Measurements from ENCODE around the gene SLC22A23. TPM values are rescaled to one million over a fixed set of nuclear protein-coding genes. Genes with fewer than 3 reads are reported as not detected.
"Not testable (repeated sequence)": the region's sequence is repeated elsewhere in the genome, so short reads cannot be mapped to it uniquely, and the experiment has no call there.

The SLC22A23 gene
- total RNA-seq, 2 donors from 2014 or later = 85.7 to 89.5 TPM

DNA sequence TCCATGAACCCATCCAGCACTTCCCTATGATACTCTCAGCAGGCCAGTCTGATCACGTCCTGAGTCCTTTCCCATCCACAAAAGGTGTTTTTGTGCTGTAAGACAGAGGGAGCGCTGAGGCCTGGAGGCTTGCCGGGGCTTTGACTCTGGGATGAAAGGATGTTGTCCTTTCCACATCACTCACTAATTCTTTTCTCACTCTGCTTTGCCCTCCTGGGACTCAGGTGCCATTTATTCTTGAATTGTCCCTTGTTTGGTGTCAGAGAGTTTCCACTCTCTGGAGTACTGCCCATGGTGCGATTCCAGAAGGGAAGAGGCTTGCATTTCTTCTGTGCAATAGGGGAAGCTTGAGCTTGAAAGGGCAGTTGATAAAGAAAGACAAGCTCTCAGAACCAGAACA, 214.1 kb downstream of the SLC22A23 start:
- H3K36me3 ChIP-seq = no peaks in the 10 kb centered on the region
- H3K4me3 ChIP-seq = no peak overlapping the region
- no peaks in the 10 kb centered on the region for H3K9me3 ChIP-seq
- intact Hi-C loops (cut with DNase I) = no loop called here
- TF ChIP-seq, protein P1, sequence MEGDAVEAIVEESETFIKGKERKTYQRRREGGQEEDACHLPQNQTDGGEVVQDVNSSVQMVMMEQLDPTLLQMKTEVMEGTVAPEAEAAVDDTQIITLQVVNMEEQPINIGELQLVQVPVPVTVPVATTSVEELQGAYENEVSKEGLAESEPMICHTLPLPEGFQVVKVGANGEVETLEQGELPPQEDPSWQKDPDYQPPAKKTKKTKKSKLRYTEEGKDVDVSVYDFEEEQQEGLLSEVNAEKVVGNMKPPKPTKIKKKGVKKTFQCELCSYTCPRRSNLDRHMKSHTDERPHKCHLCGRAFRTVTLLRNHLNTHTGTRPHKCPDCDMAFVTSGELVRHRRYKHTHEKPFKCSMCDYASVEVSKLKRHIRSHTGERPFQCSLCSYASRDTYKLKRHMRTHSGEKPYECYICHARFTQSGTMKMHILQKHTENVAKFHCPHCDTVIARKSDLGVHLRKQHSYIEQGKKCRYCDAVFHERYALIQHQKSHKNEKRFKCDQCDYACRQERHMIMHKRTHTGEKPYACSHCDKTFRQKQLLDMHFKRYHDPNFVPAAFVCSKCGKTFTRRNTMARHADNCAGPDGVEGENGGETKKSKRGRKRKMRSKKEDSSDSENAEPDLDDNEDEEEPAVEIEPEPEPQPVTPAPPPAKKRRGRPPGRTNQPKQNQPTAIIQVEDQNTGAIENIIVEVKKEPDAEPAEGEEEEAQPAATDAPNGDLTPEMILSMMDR (IDR thresholded peaks at IDR 0.05) = no peak
- no peaks in the 10 kb centered on the region for H3K4me1 ChIP-seq
- no peaks in the 10 kb centered on the region for H3K27me3 ChIP-seq
- H3K9ac ChIP-seq (ENCODE audit: low read depth in 2 of 2, low read length in 2 of 2) = no peak overlapping the region
- no peak overlapping the region for H3K27ac ChIP-seq
- no peak for DNase-seq

DNA sequence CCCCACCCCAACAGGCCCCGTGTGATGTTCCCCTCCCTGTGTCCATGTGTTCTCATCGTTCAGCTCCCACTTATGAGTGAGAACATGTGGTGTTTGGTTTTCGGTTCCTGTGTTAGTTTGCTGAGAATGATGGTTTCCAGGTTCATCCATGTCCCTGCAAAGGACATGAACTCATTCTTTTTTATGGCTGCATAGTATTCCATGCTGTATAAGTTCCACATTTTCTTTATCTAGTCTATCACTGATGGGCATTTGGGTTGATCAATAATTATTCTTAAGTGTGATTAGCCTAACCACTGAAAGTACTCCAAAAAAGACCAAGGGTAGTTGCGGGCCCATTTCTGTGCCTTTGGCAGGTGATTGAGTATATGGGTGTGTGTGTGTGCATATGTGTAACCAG, 215.1 kb downstream of the SLC22A23 start:
- DNase-seq; H3K4me1 ChIP-seq; H3K27me3 ChIP-seq; H3K9me3 ChIP-seq; intact Hi-C loops (cut with DNase I); H3K4me3 ChIP-seq; H3K36me3 ChIP-seq; H3K27ac ChIP-seq; H3K9ac ChIP-seq (ENCODE audit: low read depth in 2 of 2, low read length in 2 of 2): not testable (repeated sequence)

DNA sequence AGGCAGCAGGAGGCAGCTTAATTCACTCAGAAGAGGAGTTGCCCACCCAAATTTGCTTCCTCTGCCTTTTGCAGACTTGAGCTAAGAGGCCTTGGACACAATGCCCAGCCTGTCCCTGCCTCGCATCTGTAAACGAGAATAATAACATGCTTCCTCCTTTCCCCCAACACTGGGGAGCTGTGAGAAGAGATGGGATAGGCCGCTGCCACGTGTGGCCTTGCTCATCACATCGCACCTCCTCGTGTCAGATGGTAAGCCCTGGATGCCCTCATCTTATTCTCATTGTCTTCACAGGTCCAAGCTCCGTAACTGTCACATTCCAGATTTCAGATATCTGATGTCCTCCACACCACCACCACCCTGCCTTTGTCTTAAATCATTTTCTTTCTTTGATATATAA, 216.3 kb downstream of the SLC22A23 start:
- H3K27ac ChIP-seq = no peak overlapping the region
- H3K4me3 ChIP-seq = no peak overlapping the region
- no peak for DNase-seq
- TF ChIP-seq, protein P1 (IDR thresholded peaks at IDR 0.05) = no peak
- no peaks in the 10 kb centered on the region for H3K27me3 ChIP-seq
- intact Hi-C loops (cut with DNase I) = no loop called here
- H3K9me3 ChIP-seq = no peaks in the 10 kb centered on the region
- H3K36me3 ChIP-seq = no peaks in the 10 kb centered on the region
- no peak overlapping the region for H3K9ac ChIP-seq (ENCODE audit: low read depth in 2 of 2, low read length in 2 of 2)
- H3K4me1 ChIP-seq = no peaks in the 10 kb centered on the region

DNA sequence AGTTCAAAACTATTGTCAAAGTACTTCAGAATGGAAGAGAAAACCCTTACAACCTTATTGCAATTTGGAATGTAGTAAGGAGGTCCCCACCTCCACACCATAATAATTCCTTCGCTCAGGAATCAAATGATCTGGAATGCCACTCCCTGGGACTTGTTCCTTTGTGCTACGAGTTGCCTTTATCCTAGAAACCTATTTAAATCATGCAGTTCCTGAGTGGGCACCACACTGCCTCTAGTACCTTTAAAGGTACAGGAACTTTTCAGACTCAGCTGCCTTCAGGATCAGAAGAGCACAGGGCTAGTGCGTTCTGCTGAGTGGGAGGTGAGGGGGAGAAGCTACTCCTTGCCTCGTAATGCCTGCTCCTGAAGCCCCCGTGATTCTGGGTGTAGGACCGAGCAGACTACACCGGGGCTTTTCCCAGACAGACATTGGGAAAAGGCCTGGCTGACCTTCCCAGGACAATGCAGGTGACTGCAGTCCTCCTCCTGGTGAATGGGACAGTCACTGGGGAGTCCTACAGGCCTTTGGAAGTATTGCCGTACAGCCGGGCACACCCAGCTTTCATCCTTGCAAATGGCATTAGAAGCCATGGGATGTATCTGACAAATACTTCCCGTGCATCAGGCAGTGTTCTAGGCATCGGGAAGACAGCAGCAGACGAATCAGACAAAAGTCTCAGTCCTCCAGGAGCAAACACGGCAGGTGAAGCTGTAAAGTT, 217.6 kb downstream of the SLC22A23 start:
- Histone ChIP-seq H3K4me3 (no peak overlapping the region), H3K4me1 (no peaks in the 10 kb centered on the region), H3K9me3 (no peaks in the 10 kb centered on the region), H3K36me3 (no peaks in the 10 kb centered on the region), H3K9ac (ENCODE audit: low read depth in 2 of 2, low read length in 2 of 2) (no peak overlapping the region), H3K27me3 (peaks cover 8% of the 10 kb centered on the region), H3K27ac (no peak overlapping the region)
- TF ChIP-seq, protein P1 (IDR thresholded peaks at IDR 0.05) = no peak
- no peak for DNase-seq
- intact Hi-C loops (cut with DNase I) = no loop called here

DNA sequence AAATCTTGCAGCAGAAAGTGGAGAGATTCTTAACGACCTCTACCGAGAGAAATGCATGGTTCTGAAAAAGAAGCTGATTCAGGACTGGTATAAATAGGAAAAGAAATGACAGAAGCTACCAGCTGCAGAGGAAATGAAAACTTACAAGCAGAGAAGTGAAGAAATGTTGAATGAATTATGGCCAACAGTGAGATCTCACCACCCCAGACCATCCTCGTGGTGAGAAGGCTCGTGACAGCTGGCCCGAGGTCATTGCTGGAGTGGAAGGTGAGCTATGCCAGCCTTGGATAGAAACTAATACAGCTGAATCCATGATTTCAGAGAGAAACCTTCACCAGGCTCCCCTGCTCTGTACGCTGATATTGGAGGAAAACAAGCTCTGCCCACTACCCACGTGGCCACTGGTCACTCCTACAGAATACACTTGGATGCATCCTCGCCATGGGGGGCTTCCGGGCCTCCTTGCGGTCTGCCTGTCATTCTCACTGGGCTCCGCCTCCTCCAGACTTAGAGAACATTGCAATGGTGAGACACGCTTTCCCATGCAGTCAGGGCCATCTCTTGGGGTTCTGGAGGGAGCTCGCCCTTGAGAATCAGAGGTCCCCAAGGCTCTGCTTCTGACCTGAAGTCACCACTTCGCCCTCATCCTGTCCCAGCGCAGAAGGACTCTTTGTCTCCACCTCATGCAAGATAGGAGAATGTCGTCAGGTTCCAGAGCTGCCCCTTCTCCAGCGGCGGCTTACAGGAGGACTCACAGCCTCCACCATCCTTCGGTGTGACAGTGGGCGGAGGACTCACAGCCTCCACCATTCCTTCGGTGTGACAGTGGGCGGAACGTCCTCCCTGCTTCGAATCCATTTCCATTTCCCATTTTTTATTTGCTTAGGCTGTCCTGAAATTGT, 218.8 kb downstream of the SLC22A23 start:
- DNase-seq = no peak
- H3K27me3 ChIP-seq = peaks cover 14% of the 10 kb centered on the region
- no peaks in the 10 kb centered on the region for H3K4me1 ChIP-seq
- no peak overlapping the region for H3K9ac ChIP-seq (ENCODE audit: low read depth in 2 of 2, low read length in 2 of 2)
- TF ChIP-seq, protein P1 (IDR thresholded peaks at IDR 0.05) = no peak
- no peaks in the 10 kb centered on the region for H3K36me3 ChIP-seq
- no peak overlapping the region for H3K27ac ChIP-seq
- no peak overlapping the region for H3K4me3 ChIP-seq
- H3K9me3 ChIP-seq = no peaks in the 10 kb centered on the region
- intact Hi-C loops (cut with DNase I) = no loop called here

DNA sequence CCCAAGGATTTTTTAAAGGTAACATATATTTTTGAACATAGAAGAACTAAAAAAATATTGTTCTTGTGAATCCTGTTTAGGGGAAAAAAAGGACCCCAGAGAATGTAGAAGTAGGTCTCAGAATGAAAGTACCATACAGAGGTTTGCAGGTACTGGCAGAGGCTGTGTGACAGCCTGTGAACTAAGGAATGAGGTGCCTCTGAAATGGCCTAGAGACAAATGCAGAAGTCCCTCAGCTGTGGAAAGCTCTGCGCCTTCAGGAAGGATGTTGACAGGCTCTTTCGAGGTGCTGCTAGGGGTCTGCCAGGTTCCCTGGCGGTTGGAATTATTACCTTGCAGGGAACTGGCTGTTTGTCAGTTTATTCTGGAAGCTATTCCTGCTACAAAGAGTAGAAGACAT, 220.8 kb downstream of the SLC22A23 start:
- H3K9me3 ChIP-seq = no peaks in the 10 kb centered on the region
- TF ChIP-seq, protein P1 (IDR thresholded peaks at IDR 0.05) = no peak
- no peak for DNase-seq
- no peaks in the 10 kb centered on the region for H3K36me3 ChIP-seq
- no peak overlapping the region for H3K4me3 ChIP-seq
- peaks cover 5% of the 10 kb centered on the region for H3K4me1 ChIP-seq
- no peak overlapping the region for H3K9ac ChIP-seq (ENCODE audit: low read depth in 2 of 2, low read length in 2 of 2)
- intact Hi-C loops (cut with DNase I) = no loop called here
- peaks cover 33% of the 10 kb centered on the region for H3K27me3 ChIP-seq
- H3K27ac ChIP-seq = no peak overlapping the region

Measured in colonic mucosa (tissue), 4 donors.